Purkinje cell (primary cell): ENCODE measurements around the gene CHST2. TPM values are rescaled to one million over a fixed set of nuclear protein-coding genes. Genes with fewer than 3 reads are reported as not detected.

ENCODE experiments used
- polyA plus RNA-seq: library from polyadenylated mRNA; unstranded; fragments of >200 nt; fragmentation: Nextera tagmentation; gene quantifications from 2 replicates; pipeline ENCODE4 v1.2.1, GENCODE V29; 2014

The CHST2 gene
- polyA plus RNA-seq = 40.3 and 60.4 TPM in 2 replicates

GRCh38 chr3:143119009-143119914, at the start of gene CHST2:
TSS of gene CHST2 (plus strand) at chr3:143119771. CDS start at chr3:143120817, 1,046 bp downstream.

Other genes starting within 250 kb of the CHST2 start
- not detected in 2 replicates for gene PCOLCE2, start 230.7 kb upstream of the CHST2 start, polyA plus RNA-seq
- 5.6 and 6.5 TPM in 2 replicates for gene PAQR9, start 156.1 kb upstream of the CHST2 start, polyA plus RNA-seq
- gene U2SURP, start 118.2 kb upstream of the CHST2 start, polyA plus RNA-seq = 156 and 202 TPM in 2 replicates